Sigmoid colon (tissue), 7 donors: ENCODE measurements around the gene ARL16. TPM values are rescaled to one million over a fixed set of nuclear protein-coding genes. Genes with fewer than 3 reads are reported as not detected.

ENCODE experiments used
- DNase-seq: peaks from one replicate; pipeline ENCODE4 v3.0.0-alpha.2; 2019
- H3K27ac ChIP-seq, 4 donors: fragments of 200-600 bp; sonication (generic); one replicate each; pipeline ENCODE4 v1.5.1; 2016 to 2019; ENCODE audit warnings: mild to moderate bottlenecking in 1 of 4
- H3K27me3 ChIP-seq, 3 donors: fragments of 200-600 bp; sonication (generic); one replicate each; pipeline ENCODE4 v1.5.1; 2019; ENCODE audit warnings: mild to moderate bottlenecking in 1 of 3
- H3K36me3 ChIP-seq, 4 donors: fragments of 200-600 bp; sonication (generic); one replicate each; pipeline ENCODE4 v1.5.1; 2016 to 2019
- H3K4me1 ChIP-seq, 4 donors: fragments of 200-600 bp; sonication (generic); one replicate each; pipeline ENCODE4 v1.5.1; 2017 to 2019
- H3K4me3 ChIP-seq, 4 donors: fragments of 200-600 bp; sonication (generic); one replicate each; pipeline ENCODE4 v1.5.1; 2017 to 2019; ENCODE audit warnings: mild to moderate bottlenecking in 2 of 4, moderate library complexity in 1 of 4
- H3K9me3 ChIP-seq, 4 donors: fragments of 200-600 bp in 3 of 4; sonication (generic) in 3 of 4; one replicate each; pipeline versions ENCODE4 v1.5.1 to v1.6.1; 2013 to 2019
- CTCF ChIP-seq, 4 experiments: fragments of 450-650 bp in 3 of 4; fragments of 200-600 bp in 1 of 4; IDR thresholded peaks; one replicate each; pipeline ENCODE4 v1.5.1; 2016 to 2019; ENCODE audit warnings: antibody characterized with exemption in 4 of 4, mild to moderate bottlenecking in 3 of 4, moderate library complexity in 2 of 4
- EP300 ChIP-seq, 4 donors: sonication (generic); formaldehyde crosslinking; IDR thresholded peaks; one replicate each; pipeline ENCODE4 v1.6.1; 2017; ENCODE audit warnings: antibody characterized with exemption in 4 of 4
- POLR2A ChIP-seq, 2 donors: fragments of 450-650 bp; IDR thresholded peaks; one replicate each; pipeline ENCODE4 v1.6.1; 2016; ENCODE audit warnings: antibody characterized with exemption in 2 of 2, mild to moderate bottlenecking in 2 of 2, moderate library complexity in 2 of 2
- POLR2AphosphoS5 ChIP-seq, 4 donors: sonication (generic); formaldehyde crosslinking; IDR thresholded peaks; one replicate each; pipeline ENCODE4 v1.6.1; 2017; ENCODE audit warnings: antibody characterized with exemption in 4 of 4
- WGBS, 2 donors: extraction: QIAGEN DNeasy Blood & Tissue Kit; methylation state at CpG; one replicate each; pipeline ENCODE4 v1.1.7; 2013; 5-methylcytosine and 5-hydroxymethylcytosine counted together
- intact Hi-C: fragments of 100-400 bp; cut with DNase I; formaldehyde crosslinking; loops from one replicate; pipeline ENCODE4 v1.15.1; 2023
- polyA plus RNA-seq, 3 donors: library from polyadenylated mRNA; stranded (reverse); fragments of 200-250 nt; gene quantifications; one replicate each; pipeline ENCODE4 v1.2.3, GENCODE V29; 2013
- total RNA-seq, 4 donors: library from RNA; depleted of rRNA; stranded (reverse); fragments of >200 nt; gene quantifications; one replicate each; pipeline ENCODE4 v1.1.0, GENCODE V29; 2016
- donor health status: healthy with polysubstance abuse.
- donor health status: Bipolar disorder and iron deficiency.
- donor health status: healthy.

ARL16 gene
- total and polyA plus RNA-seq, 7 donors: 24.5 to 51.7 (median 42.3) TPM

- H3K27ac ChIP-seq: no peak overlapping the region
- no peaks in the 10 kb centered on the region for H3K27me3 ChIP-seq
- H3K4me3 ChIP-seq: no peak overlapping the region
- H3K36me3 ChIP-seq: peaks cover 55 to 99% (median 70%) of the 10 kb centered on the region in 4 donors
- TF ChIP-seq POLR2A (IDR thresholded peaks at IDR 0.05) (no peak), POLR2AphosphoS5 (IDR thresholded peaks at IDR 0.05) (no peak)
- intact Hi-C loops: no loop called here
- DNase-seq: no peak
- 88 to 94% methylated on average over 6 of the region's 6 CpGs for WGBS, 2 donors
- no peaks in the 10 kb centered on the region for H3K9me3 ChIP-seq
- no peaks in the 10 kb centered on the region for H3K4me1 ChIP-seq
These were observed 11.6 kb upstream of the ARL16 start for GRCh38 chr17:81695211-81695610.

- DNase-seq: no peak
- H3K4me3 ChIP-seq: no peak overlapping the region
- WGBS, 2 donors: 93 to 95% methylated on average over 19 of the region's 19 CpGs
- H3K27me3 ChIP-seq: no peaks in the 10 kb centered on the region
- peaks cover 55 to 100% (median 74%) of the 10 kb centered on the region in 4 donors for H3K36me3 ChIP-seq
- TF ChIP-seq POLR2A (IDR thresholded peaks at IDR 0.05) (no peak), EP300 (IDR thresholded peaks at IDR 0.05) (no peak), CTCF (IDR thresholded peaks at IDR 0.05) (no peak), POLR2AphosphoS5 (IDR thresholded peaks at IDR 0.05) (no peak)
- H3K9me3 ChIP-seq: no peaks in the 10 kb centered on the region
- H3K27ac ChIP-seq: no peak overlapping the region
- intact Hi-C loops: no loop called here
- H3K4me1 ChIP-seq: no peaks in the 10 kb centered on the region
These were observed 11.2 kb upstream of the ARL16 start for GRCh38 chr17:81694810-81695209.

- no peak for DNase-seq
- peaks cover 53 to 100% (median 83%) of the 10 kb centered on the region in 4 donors for H3K36me3 ChIP-seq
- intact Hi-C loops: no loop called here
These were observed 10.1 kb upstream of the ARL16 start for GRCh38 chr17:81693509-81694210.

GRCh38 chr17:81691608-81692007 lies 8.0 kb upstream of the ARL16 start:
- no peak overlapping the region for H3K27ac ChIP-seq
- peaks cover 47 to 100% (median 93%) of the 10 kb centered on the region in 4 donors for H3K36me3 ChIP-seq
- WGBS, 2 donors: 97% methylated on average over 20 of the region's 20 CpGs
- intact Hi-C loops: no loop called here
- no peaks in the 10 kb centered on the region for H3K27me3 ChIP-seq
- DNase-seq: no peak
- TF ChIP-seq CTCF (IDR thresholded peaks at IDR 0.05) (no peak), POLR2A (IDR thresholded peaks at IDR 0.05) (no peak), EP300 (IDR thresholded peaks at IDR 0.05) (no peak), POLR2AphosphoS5 (IDR thresholded peaks at IDR 0.05) (no peak)
- no peaks in the 10 kb centered on the region for H3K4me1 ChIP-seq
- no peak overlapping the region for H3K4me3 ChIP-seq
- no peaks in the 10 kb centered on the region for H3K9me3 ChIP-seq

More at GRCh38 chr17:81693509-81694210, 10.1 kb upstream of the ARL16 start:
- Histone ChIP-seq H3K4me3 (no peak overlapping the region), H3K4me1 (no peaks in the 10 kb centered on the region), H3K9me3 (no peaks in the 10 kb centered on the region), H3K27ac (no peak overlapping the region), H3K27me3 (no peaks in the 10 kb centered on the region)
- TF ChIP-seq POLR2A (IDR thresholded peaks at IDR 0.05) (no peak), EP300 (IDR thresholded peaks at IDR 0.05) (no peak), CTCF (IDR thresholded peaks at IDR 0.05) (no peak), POLR2AphosphoS5 (IDR thresholded peaks at IDR 0.05) (no peak)
- WGBS, 2 donors: 91 to 93% methylated on average over 35 of the region's 35 CpGs

- no peaks in the 10 kb centered on the region for H3K9me3 ChIP-seq
- no peaks in the 10 kb centered on the region for H3K27me3 ChIP-seq
- 95 to 96% methylated on average over 18 of the region's 18 CpGs for WGBS, 2 donors
- H3K4me1 ChIP-seq: no peaks in the 10 kb centered on the region
- peaks cover 47 to 100% (median 93%) of the 10 kb centered on the region in 4 donors for H3K36me3 ChIP-seq
- H3K4me3 ChIP-seq: no peak overlapping the region
- no peak for TF ChIP-seq EP300 (IDR thresholded peaks at IDR 0.05)
- no peak for TF ChIP-seq CTCF (IDR thresholded peaks at IDR 0.05)
- TF ChIP-seq POLR2A (IDR thresholded peaks at IDR 0.05): no peak
- TF ChIP-seq POLR2AphosphoS5 (IDR thresholded peaks at IDR 0.05): no peak
- DNase-seq: no peak
- intact Hi-C loops: no loop called here
- no peak overlapping the region for H3K27ac ChIP-seq
These were observed 7.6 kb upstream of the ARL16 start for GRCh38 chr17:81691196-81691595.
